BE2C (cell line): ENCODE results near the gene LRRN4.

Experiments
- DNase-seq: peaks from one replicate; pipeline ENCODE4 v3.0.0-alpha.2; 2020
- H3K27me3 ChIP-seq: fragments of 250-450 bp; sonication (Bioruptor Pico); 2 replicates; pipeline ENCODE4 v1.5.1; 2020; ENCODE audit warnings: mild to moderate bottlenecking
- H3K36me3 ChIP-seq: fragments of 250-450 bp; sonication (Bioruptor Pico); 2 replicates; pipeline ENCODE4 v1.5.1; 2020; ENCODE audit warnings: mild to moderate bottlenecking
- H3K4me1 ChIP-seq: fragments of 250-450 bp; sonication (Bioruptor Pico); 2 replicates; pipeline ENCODE4 v1.5.1; 2020
- H3K4me3 ChIP-seq: 2 replicates; pipeline ENCODE4 v1.5.1; 2011; ENCODE audit warnings: low read depth, low read length
- H3K9me3 ChIP-seq: fragments of 250-450 bp; sonication (Bioruptor Pico); 2 replicates; pipeline ENCODE4 v1.5.1; 2020
- TF ChIP-seq, protein P1 (sequence below): IDR thresholded peaks from 2 replicates; pipeline ENCODE4 v1.5.1; 2012; ENCODE audit warnings: mild to moderate bottlenecking, low read depth, low read length

LRRN4 gene

DNA sequence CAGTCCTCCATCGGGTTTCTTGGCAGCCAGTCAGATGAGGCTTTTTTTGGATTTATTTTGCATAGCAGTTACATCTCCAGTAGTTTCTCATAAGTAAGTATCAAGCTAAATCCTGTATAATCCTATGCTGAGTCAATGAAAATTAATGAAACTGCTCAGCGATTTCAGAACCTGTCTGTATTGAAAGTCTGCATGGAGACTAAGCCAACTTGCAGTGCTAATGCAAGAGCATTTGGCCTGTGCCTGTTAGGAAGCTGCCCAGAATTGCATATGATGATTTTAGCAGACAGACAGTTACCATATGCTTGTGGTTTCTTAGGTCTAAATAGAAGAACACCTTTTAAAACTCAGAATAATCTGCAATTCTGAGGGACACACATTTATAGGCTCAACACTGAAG is 25.2 kb upstream of the LRRN4 start:
- no peak for DNase-seq
- no peak overlapping the region for H3K4me3 ChIP-seq
- no peaks in the 10 kb centered on the region for H3K4me1 ChIP-seq
- no peaks in the 10 kb centered on the region for H3K9me3 ChIP-seq
- TF ChIP-seq, protein P1, sequence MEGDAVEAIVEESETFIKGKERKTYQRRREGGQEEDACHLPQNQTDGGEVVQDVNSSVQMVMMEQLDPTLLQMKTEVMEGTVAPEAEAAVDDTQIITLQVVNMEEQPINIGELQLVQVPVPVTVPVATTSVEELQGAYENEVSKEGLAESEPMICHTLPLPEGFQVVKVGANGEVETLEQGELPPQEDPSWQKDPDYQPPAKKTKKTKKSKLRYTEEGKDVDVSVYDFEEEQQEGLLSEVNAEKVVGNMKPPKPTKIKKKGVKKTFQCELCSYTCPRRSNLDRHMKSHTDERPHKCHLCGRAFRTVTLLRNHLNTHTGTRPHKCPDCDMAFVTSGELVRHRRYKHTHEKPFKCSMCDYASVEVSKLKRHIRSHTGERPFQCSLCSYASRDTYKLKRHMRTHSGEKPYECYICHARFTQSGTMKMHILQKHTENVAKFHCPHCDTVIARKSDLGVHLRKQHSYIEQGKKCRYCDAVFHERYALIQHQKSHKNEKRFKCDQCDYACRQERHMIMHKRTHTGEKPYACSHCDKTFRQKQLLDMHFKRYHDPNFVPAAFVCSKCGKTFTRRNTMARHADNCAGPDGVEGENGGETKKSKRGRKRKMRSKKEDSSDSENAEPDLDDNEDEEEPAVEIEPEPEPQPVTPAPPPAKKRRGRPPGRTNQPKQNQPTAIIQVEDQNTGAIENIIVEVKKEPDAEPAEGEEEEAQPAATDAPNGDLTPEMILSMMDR = no peak
- no peaks in the 10 kb centered on the region for H3K36me3 ChIP-seq
- peaks cover 19% of the 10 kb centered on the region for H3K27me3 ChIP-seq

DNA sequence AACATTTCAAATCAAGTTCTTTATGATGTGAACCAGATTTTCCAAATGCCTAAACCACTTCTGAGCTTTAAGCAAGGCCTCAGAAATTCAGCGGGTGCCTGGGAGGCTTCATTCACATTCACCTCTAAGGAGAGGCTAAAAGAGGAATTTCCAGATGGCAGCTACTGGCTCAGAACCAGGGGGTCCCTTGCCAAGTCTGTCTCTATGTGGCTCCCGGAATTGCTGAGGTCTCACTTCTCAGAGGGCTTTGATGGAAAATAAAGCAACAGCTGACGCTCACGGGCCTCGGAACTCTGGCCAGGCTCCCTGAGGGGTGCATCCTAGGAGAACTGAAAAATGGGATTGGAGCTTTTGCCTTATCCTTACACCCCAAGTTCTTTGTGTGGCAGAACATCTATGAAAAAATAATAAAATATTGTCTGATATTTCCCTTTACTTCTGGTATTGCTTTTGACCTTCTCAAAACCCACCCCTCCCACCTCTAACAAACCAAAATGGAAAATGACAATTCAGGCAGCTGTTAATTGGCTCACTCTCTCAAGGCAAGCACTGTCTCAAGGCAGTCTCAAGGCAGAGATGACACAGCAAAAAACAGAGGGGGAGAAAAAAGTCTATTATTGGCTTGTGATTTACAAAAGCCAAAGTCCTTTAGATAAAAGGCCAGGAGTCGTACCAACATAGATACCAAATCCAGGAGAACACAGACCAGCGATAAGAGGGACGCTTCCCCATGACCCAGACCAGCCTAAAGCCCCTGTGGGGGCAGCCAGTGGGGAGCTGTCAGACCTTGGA is 21.8 kb upstream of the LRRN4 start:
- H3K36me3 ChIP-seq = no peaks in the 10 kb centered on the region
- no peak for DNase-seq
- H3K4me3 ChIP-seq = no peak overlapping the region
- no peaks in the 10 kb centered on the region for H3K9me3 ChIP-seq
- no peaks in the 10 kb centered on the region for H3K4me1 ChIP-seq
- TF ChIP-seq, protein P1 = no peak
- H3K27me3 ChIP-seq = no peaks in the 10 kb centered on the region

DNA sequence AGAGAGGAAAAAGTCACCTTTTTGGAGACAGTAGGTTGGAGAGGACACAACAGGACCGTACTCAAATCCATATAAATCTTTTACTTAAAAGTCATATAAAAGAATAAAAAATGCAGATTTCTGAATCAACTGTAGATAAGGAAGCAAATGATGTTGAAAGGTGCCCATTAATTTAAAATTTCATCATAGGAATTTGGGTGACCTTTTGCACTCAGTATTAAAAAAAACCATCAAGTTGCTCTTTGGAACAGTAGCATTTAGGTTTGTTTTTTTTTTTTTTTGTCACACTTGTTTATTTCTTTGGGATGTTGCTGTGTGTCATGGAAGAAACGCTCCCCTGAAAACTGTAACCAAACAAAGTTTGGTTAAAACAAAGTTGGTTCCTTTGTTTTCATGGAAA is 20.9 kb upstream of the LRRN4 start:
- H3K27me3 ChIP-seq = no peaks in the 10 kb centered on the region
- no peaks in the 10 kb centered on the region for H3K9me3 ChIP-seq
- TF ChIP-seq, protein P1 = no peak
- no peaks in the 10 kb centered on the region for H3K4me1 ChIP-seq
- H3K36me3 ChIP-seq = no peaks in the 10 kb centered on the region
- H3K4me3 ChIP-seq = no peak overlapping the region
- DNase-seq = no peak

DNA sequence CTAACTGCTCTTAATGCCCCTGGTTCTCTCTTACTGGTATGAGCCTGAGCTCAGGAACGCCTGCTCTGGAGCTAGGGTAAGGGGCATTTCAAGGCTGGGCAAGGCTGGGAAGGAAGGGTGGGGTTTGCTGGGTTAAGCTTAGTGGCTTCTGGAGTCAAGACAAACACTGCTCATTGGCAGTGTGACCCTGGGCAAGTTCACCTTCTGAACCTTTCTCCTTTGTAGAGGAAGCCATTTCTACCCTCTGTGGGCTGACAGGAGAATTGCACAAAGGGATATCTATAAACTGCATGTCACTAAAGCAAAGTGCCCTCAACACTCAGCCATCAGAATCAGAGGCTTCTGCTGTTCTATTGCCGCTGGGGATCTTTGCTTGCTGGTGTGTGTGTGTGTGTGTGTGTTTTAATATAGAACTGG is 20.3 kb upstream of the LRRN4 start:
- TF ChIP-seq, protein P1 = peak; percentile 69
- no peaks in the 10 kb centered on the region for H3K9me3 ChIP-seq
- H3K36me3 ChIP-seq = no peaks in the 10 kb centered on the region
- DNase-seq = peak; percentile 30
- H3K27me3 ChIP-seq = no peaks in the 10 kb centered on the region
- H3K4me3 ChIP-seq = no peak overlapping the region
- H3K4me1 ChIP-seq = no peaks in the 10 kb centered on the region

DNA sequence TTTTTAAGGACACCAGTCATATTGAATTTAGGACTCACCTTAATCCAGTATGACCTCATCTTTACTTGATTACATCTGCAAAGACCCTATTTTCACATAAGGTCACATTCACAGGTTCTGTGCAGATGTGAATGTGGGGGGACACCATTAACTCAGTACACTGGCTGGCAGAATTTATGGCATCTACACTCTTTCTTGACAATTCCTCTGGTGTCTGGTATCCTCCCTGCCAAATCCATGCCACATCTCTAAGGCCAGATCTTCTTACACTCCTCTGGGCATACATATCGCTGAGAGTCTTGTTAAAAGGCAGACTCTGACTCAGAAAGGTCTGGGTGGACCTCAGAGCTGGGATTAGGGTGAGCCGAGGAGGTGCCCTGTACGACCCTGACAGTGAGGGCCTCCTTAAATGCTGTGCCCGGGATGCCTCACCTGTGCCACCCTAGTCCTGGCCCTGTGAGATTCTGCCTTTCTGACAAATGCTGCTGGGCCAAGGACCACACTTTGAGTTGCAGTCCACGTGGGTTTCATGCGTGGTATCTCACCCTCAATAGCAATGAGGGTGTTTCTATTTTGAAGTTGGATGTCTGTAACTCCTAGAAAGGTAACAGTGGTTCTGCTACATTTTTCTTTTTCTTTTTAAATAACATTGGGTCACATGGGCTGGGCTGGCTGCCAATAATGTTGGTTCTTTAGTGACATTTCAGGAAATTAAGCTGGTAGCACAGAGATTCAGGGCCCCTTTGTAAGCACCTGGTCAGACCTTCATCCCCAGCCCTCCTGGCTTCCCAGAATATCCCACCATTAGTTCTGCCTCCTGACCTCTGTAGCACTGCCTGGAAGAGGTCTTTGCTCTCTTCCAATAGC is 17.2 kb upstream of the LRRN4 start:
- TF ChIP-seq, protein P1 = no peak
- Histone ChIP-seq H3K36me3 (no peaks in the 10 kb centered on the region), H3K27me3 (no peaks in the 10 kb centered on the region), H3K9me3 (no peaks in the 10 kb centered on the region), H3K4me1 (no peaks in the 10 kb centered on the region), H3K4me3 (no peak overlapping the region)
- DNase-seq = no peak

DNA sequence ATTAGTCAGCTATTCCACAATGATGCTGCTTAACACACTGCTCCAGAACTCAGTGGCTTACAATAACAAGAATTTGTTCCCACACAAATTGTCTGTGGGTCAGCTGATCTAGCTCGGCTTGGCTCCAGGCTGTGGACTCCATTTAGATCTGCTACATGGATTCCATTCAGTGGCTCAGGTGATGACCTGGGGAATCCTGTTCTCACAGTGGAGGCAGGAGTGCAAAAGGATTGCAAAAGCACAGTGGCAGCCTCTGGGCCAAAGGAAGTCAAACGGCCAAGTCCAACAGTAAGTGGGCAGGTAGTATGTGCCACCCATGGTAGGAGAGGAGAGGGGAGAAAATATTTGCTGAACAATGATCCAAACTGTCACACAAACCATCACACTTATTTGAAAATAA is 15.8 kb upstream of the LRRN4 start:
- Histone ChIP-seq H3K36me3 (no peaks in the 10 kb centered on the region), H3K27me3 (no peaks in the 10 kb centered on the region), H3K9me3 (no peaks in the 10 kb centered on the region), H3K4me1 (no peaks in the 10 kb centered on the region), H3K4me3 (no peak overlapping the region)
- DNase-seq = no peak
- TF ChIP-seq, protein P1 = no peak
